A549 treated with Hydrocortisone at 1 μM for 4 hours (cell line): ENCODE results near the gene AIF1L. TPM values are rescaled to one million over a fixed set of nuclear protein-coding genes. Genes with fewer than 3 reads are reported as not detected.

Experiments
- total RNA-seq: library from RNA; stranded (reverse); fragments of 200-300 nt; extraction: Qiagen RNA extraction; gene quantifications from 5 replicates; pipeline ENCODE4 v1.2.3, GENCODE V29; 2022

AIF1L gene
- 1.5 to 1.9 TPM (median 1.7 TPM) in 5 replicates for total RNA-seq

GRCh38 chr9:131096269-131097125 lies at the start of gene AIF1L:
Gene AIF1L (plus strand): TSS chr9:131096531. CDS start chr9:131096630, 99 bp downstream.

GRCh38 chr9:131125288-131126058 lies 29.1 kb downstream of the AIF1L start, which contains the start of gene NUP214:
Gene NUP214 (plus strand): TSS chr9:131125586. CDS start chr9:131125705, 119 bp downstream.

Other genes with a start within 250 kb of the AIF1L start
- not detected in 5 replicates for gene QRFP, start 199.7 kb upstream of the AIF1L start, total RNA-seq
- 12.1 to 19.5 TPM (median 16.7 TPM) in 5 replicates for gene FIBCD1, start 157.3 kb upstream of the AIF1L start, total RNA-seq
- gene LAMC3, start 87.4 kb upstream of the AIF1L start, total RNA-seq = 1.7 to 2.5 TPM (median 2.0 TPM) in 5 replicates
- gene NUP214, start 29.1 kb downstream of the AIF1L start, total RNA-seq = 22.2 to 26.0 TPM (median 24.2 TPM) in 5 replicates
- gene FAM78A, start 180.0 kb downstream of the AIF1L start, total RNA-seq = 0.27 to 0.53 TPM (median 0.38 TPM) in 5 replicates
- gene PLPP7, start 193.2 kb downstream of the AIF1L start, total RNA-seq = 0.06 TPM in 1 of 5 replicates, not detected in the others